Measurements from ENCODE around the gene NHS.

NHS gene

DNA sequence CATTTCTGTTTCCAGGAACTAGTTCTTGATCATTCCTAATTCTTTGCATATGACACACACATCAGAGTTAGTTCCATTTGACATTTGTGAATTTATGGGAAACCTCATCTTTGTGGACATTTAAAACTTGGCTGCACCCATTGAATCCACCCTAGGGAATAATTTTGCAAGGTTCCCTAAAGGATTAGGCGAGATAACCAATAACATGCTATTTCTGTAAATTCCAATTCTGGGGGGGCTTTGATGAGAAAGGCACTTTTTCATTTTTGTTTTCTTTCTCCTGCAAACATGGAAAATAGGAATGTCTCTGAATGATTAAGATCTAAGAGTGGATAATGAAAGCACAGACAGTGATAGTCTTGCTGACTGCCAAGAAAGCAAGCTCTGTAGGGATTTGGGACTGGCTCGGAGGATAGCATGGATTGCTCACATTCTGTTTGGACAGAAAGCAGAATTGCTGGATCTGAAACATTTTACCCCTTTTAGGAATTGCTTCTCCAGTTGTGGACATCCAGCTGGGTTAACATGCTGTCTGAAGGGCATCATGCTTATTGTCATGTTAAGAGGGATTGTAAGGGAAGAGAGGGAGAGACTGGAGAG is 145.1 kb downstream of the NHS start:
- no peak overlapping the region for H3K4me3 ChIP-seq (replicated peaks; ENCODE audit: low read depth, low read length)
- TF ChIP-seq, protein P1, sequence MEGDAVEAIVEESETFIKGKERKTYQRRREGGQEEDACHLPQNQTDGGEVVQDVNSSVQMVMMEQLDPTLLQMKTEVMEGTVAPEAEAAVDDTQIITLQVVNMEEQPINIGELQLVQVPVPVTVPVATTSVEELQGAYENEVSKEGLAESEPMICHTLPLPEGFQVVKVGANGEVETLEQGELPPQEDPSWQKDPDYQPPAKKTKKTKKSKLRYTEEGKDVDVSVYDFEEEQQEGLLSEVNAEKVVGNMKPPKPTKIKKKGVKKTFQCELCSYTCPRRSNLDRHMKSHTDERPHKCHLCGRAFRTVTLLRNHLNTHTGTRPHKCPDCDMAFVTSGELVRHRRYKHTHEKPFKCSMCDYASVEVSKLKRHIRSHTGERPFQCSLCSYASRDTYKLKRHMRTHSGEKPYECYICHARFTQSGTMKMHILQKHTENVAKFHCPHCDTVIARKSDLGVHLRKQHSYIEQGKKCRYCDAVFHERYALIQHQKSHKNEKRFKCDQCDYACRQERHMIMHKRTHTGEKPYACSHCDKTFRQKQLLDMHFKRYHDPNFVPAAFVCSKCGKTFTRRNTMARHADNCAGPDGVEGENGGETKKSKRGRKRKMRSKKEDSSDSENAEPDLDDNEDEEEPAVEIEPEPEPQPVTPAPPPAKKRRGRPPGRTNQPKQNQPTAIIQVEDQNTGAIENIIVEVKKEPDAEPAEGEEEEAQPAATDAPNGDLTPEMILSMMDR (IDR thresholded peaks at IDR 0.05; ENCODE audit: low read length, missing control alignments): no peak
- no peak for DNase-seq (ENCODE audit: low read depth)

DNA sequence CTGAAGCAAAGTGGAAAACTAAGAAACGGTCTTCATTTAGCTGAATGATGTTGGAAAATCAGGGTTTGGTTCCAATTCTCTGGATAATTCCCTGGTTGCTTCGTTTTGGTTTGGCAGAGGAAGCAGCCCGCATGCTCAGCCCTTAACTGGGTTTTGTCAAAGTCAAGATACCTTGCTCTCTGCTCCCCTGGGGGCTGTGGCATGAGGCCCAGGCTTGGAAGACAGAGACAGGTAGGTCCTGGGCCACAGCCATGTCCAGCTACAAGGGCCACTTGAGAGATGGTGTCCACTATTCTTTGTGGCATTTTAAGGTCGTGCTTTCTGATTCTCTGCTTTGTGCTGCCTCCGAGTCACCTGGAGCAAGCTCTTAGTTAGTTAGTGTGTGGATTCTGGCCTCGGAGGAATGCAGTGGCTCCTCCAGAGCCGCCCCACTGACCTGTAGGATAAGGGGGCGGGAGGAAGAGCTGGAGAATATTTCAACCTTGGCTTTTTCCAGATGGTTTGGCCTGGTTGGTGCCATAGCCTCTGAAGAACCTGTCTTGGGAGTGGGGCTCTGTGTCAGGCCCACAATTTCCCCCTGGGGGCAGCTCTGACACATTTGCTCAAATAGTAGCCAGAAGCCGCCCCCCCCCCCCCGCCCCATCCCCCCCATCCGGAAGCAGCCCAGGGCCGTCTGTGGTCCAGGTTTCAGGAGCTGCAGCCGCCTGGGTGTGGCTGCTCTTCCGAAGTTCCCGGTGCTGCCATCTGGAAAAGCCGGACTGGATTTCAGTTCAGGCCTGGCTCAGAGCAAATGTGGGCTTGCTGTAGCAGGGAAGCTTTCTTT is 147.1 kb downstream of the NHS start:
- no peak overlapping the region for H3K4me3 ChIP-seq (replicated peaks; ENCODE audit: low read depth, low read length)
- TF ChIP-seq, protein P1 (IDR thresholded peaks at IDR 0.05; ENCODE audit: low read length, missing control alignments): no peak
- DNase-seq (ENCODE audit: low read depth): peak; percentile 26

DNA sequence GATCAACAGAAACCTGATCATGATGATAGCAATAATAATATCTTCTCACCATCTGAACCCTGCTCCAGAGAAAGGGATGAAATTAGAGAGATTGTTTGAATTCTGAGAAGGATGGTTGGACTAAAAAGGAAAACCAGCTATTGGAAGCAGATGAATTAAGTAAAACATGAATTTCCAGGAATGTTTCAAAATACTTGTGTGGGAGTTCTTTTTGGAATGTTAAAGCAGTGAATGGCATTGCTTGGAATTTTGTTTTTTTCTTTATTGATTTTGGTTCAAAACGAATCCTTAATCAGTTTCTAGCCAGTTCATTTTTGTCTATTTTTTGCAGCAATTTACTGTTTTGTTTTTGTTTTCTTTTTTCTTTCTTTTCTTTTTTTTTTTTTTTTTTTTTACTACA is 150.3 kb downstream of the NHS start:
- H3K4me3 ChIP-seq (replicated peaks; ENCODE audit: low read depth, low read length): no peak overlapping the region
- TF ChIP-seq, protein P1 (IDR thresholded peaks at IDR 0.05; ENCODE audit: low read length, missing control alignments): no peak
- DNase-seq (ENCODE audit: low read depth): peak; percentile 18

DNA sequence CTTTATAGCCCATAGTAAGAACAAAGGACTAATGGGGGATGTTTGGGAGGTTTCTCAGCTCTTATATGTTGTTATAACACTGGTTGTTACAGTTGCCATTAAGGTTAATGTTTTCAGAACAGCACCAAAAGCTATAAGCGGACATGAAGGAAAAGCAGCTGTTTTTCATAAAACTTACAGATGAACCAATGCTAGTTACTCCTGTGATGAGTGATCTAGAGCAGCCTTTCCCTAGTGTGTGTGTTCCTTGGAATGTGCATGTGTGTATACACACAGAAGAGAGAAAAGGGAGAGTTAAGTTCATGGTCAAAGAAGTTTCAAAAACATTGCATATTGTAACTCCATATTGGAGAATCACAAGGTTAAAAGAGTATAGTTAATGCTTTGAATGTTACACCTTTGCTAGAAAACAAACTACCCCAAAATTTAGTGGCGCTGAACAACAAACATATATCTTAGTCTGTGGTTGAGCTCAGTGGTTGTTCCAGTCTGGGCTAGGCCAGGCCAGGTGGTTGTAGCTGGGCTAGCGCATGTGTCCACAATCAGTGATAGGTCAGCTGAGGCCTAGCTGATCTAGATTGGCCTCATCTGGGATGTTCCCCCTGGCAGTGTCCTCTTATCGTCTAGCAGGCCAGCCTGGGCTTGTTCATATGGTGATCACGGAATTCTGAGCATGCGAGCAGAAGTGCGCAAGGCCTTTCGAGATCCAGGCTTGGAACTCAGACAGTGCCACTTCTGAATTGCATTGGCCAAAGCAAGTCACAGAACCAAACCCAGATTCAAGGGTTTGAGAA is 151.0 kb downstream of the NHS start:
- no peak overlapping the region for H3K4me3 ChIP-seq (replicated peaks; ENCODE audit: low read depth, low read length)
- no peak for DNase-seq (ENCODE audit: low read depth)
- TF ChIP-seq, protein P1 (IDR thresholded peaks at IDR 0.05; ENCODE audit: low read length, missing control alignments): no peak

DNA sequence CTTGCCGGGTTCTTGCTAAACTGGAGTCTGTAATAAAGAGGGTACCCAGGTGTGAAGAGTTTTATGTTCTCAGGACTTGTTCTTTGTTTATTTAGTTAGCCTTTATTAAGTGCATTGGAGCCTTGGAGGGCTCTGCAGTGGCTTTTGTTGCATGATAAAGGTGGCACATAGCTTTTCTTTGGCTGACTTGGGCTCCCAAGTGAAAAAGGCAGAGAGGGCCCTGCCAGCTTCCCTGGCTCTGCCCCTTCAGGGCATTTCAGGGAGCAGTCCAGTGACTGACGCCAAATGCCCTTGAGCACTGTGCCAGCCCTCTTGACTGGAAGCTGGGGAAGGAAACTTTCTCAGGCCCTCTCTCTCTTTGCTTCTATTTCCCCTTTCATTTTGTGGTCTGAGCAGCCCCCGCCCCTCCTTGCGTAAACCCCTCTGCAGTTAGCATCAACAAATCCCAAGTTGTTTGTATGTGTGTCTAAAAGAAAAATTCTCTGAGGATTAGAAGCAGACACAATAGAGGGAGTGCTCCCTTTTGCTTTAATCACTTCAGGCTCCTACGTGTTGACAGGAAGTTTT is 152.2 kb downstream of the NHS start:
- TF ChIP-seq, protein P1 (IDR thresholded peaks at IDR 0.05; ENCODE audit: low read length, missing control alignments): no peak
- H3K4me3 ChIP-seq (replicated peaks; ENCODE audit: low read depth, low read length): no peak overlapping the region
- peak; percentile 16 for DNase-seq (ENCODE audit: low read depth)

DNA sequence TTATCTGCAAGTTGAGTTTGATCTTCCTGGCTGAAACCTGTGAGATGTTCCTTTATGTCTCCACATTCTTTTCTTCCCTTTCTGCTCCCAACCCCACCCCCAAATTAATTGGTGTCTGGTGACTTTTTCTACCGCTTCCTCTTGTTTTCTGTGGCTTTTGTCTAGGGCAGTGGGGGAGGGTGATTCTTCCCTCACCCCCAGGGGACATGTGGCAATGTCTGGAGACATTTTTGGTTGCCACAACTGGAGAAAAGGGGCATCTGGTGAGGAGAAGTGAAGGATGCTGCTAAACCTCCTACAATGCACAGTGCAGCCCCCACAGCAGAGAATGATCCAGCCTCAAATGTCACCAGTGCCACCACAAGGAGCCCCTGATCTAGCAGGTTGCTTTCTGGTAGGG is 152.9 kb downstream of the NHS start:
- TF ChIP-seq, protein P1 (IDR thresholded peaks at IDR 0.05; ENCODE audit: low read length, missing control alignments): no peak
- no peak for DNase-seq (ENCODE audit: low read depth)
- H3K4me3 ChIP-seq (replicated peaks; ENCODE audit: low read depth, low read length): no peak overlapping the region
